Measurements from ENCODE around the gene HMCN2.

Gene HMCN2, protein sequence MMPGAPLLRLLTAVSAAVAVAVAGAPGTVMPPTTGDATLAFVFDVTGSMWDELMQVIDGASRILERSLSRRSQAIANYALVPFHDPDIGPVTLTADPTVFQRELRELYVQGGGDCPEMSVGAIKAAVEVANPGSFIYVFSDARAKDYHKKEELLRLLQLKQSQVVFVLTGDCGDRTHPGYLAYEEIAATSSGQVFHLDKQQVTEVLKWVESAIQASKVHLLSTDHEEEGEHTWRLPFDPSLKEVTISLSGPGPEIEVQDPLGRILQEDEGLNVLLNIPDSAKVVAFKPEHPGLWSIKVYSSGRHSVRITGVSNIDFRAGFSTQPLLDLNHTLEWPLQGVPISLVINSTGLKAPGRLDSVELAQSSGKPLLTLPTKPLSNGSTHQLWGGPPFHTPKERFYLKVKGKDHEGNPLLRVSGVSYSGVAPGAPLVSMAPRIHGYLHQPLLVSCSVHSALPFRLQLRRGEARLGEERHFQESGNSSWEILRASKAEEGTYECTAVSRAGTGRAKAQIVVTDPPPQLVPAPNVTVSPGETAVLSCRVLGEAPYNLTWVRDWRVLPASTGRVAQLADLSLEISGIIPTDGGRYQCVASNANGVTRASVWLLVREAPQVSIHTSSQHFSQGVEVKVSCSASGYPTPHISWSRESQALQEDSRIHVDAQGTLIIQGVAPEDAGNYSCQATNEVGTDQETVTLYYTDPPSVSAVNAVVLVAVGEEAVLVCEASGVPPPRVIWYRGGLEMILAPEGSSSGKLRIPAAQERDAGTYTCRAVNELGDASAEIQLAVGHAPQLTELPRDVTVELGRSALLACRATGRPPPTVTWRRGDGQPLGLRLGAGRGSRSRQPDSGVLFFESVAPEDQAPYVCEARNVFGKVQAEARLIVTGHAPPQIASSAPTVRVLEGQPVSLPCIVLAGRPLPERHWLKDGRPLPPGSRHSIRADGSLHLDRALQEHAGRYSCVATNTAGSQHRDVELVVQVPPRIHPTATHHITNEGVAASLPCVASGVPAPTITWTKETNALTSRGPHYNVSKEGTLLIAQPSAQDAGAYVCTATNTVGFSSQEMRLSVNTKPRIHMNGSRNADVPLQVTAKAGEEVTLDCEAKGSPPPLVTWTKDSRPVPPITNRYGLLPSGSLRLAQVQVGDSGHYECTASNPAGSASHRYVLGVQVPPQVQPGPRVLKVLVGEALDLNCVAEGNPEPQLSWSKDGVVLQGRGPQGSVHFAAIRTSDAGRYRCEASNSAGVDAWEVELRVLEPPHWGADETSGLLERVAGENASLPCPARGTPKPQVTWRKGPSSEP (N-terminal part only)

GRCh38 chr9:130265431-130266235, at the start of gene HMCN2:
Gene HMCN2, plus strand, starts transcription at chr9:130265760. Its CDS starts 119 bp downstream, at chr9:130265879.
- DNase-seq = no peak

DNA sequence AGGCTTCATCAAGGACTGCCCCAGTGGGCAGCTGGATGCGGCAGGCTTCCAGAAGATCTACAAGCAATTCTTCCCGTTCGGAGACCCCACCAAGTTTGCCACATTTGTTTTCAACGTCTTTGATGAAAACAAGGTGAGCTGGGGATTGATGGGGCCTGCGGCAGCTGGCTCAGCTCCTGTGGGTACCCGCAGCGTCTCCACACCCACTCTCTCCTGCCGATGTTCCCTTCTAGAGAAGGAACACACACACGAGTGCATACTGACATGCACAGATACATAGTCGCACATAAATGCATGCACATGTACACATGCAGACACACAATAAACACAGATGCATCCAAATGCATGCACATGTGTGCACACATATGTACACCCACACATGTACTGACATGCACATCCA, 47.7 kb upstream of the HMCN2 start:
- DNase-seq = no peak

GRCh38 chr9:130219661-130220096, 45.9 kb upstream of the HMCN2 start:
- DNase-seq = no peak

GRCh38 chr9:130220352-130220751, 45.2 kb upstream of the HMCN2 start:
- no peak for DNase-seq

GRCh38 chr9:130222833-130223232, 42.7 kb upstream of the HMCN2 start:
- no peak for DNase-seq

- DNase-seq = no peak
Measured at GRCh38 chr9:130225071-130225470, 40.5 kb upstream of the HMCN2 start.

DNA sequence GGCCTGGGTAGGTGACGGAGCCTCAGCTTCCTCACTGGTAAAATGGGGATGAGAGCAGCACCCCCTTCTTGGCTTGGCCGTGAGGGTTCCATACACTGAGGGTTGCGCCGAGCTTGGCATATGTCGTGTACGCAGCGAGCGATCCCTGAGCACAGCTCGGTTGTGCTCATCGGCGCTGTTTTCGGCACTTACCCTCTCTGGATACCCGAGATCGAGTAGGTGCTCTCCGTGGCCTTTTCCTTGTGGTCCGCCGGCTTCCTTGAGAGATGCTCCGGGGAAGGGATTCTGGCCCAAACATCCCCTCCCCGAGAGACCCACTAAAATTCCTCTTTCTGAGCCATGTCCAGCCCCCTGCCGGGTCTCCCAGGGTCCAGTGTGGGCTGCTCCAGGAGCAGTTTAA, 40.0 kb upstream of the HMCN2 start:
- no peak for DNase-seq

GRCh38 chr9:130226112-130226511, 39.4 kb upstream of the HMCN2 start:
- DNase-seq = no peak

DNA sequence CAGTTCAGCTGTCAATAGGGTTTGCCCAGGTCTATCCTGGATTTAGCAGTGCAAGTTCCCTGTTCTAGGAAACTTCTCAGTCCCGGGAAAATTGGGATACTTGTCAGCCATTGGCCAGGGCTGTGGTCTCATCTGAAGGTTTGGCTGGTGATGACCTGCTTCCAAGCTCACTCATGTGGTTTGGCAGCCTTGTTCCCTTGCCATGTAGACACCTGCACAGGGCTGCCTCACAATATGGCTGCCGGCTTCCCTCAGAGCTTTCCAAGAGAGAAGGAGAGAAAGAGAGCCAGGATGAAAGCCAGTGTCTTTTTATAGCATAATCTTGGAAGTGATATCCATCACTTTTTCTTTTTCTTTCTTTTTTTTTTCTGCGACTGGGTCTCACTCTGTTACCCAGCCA, 37.7 kb upstream of the HMCN2 start:
- no peak for DNase-seq

DNA sequence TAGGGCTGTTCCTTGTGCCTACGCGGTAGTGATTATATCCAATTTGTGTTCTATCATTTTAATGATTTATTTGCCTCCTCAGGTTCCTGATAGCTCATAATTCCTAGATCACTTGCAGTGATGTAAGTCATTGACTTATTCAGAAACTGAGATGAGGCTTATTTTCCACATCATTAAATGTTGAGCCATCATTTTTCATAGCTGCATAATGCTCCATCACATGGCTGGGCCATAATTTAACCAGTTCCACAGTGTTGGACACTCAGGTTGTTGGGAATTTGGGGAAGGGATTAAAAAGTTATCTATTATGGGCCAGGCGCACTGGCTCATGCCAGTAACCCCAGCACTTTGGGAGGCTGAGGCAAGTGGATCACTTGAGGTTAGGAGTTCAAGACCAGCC, 35.8 kb upstream of the HMCN2 start:
- no peak for DNase-seq

DNA sequence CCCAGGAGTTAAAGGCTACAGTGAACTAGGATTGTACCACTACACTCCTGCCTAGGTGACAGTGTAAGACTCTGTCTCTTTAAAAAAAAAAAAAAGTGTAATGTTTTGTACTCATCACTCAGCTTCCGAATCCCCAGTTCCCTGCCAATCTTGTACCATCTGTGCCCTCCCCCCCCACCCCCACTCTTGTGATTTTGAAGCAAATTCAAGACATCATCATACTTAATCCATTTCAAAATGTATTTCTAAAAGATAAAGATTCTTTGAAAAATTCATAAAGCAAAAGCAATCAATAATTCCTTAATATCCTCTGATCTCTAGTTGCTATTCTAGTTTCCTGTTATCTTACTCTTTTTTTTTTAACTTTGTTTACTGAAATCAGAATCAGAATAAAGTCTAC, 34.9 kb upstream of the HMCN2 start:
- no peak for DNase-seq

GRCh38 chr9:130232899-130233586, 32.5 kb upstream of the HMCN2 start:
- DNase-seq = no peak

DNA sequence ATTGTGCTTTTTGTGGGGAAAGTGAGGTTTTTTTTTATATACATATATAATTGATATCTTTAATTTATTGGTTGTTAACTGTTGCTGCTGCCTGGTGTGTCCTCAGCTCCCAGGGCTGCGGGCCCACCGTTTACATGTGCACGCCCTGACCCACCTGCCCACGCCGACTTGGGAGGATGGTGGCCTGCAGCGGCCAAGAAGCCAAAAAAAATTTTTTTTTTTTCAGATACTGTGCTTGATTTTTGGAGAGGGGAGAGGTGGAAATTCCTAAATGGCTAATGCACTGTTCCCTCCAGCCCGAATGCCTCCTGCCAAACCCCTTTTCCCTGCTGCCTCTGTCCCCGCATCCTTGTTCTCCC, 32.0 kb upstream of the HMCN2 start:
- no peak for DNase-seq

DNA sequence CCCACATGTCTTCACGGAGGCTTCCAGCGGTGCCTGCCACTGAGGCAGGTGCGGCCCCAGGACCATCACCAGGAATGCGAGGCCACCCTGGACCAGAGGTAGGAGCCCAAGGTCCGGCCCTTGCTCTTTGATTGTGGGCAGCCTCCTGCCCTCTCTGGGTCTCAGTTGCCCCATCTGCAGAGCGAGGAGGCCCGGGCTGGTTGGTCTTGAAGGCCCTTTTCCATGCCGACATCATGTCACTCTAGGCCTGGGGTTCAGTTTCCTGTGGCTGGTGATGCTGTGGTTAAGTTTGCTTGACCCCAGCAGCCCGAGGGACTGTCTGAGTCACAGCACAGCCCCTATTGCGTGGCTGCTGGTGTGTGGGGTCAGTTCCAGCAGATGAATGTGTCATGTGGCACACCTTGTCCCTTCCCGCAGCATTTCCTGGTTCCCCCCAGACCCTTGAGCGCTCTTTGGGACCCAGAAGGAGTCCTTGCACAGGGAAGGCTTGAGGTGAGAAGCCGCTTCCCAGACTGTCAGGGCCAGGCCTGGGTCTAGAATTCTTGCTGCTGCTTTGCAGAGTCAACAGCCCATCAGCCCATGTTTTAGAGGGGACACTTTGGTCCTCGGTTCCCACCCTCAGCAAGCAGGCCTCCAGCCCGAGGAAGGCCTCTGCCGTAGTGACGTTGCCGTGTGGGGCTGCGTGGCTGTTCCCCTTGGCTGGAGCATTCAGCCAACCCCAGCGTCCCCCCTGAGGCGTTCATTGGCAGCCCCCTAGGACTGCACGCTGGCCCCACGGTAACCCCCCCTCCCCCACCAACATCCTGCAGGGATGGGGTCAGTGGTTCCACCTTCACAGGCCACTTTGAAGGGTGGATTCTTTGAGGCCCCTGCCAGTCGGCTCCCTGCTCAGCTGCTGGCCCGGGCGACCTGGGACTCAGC, 31.0 kb upstream of the HMCN2 start:
- no peak for DNase-seq

DNA sequence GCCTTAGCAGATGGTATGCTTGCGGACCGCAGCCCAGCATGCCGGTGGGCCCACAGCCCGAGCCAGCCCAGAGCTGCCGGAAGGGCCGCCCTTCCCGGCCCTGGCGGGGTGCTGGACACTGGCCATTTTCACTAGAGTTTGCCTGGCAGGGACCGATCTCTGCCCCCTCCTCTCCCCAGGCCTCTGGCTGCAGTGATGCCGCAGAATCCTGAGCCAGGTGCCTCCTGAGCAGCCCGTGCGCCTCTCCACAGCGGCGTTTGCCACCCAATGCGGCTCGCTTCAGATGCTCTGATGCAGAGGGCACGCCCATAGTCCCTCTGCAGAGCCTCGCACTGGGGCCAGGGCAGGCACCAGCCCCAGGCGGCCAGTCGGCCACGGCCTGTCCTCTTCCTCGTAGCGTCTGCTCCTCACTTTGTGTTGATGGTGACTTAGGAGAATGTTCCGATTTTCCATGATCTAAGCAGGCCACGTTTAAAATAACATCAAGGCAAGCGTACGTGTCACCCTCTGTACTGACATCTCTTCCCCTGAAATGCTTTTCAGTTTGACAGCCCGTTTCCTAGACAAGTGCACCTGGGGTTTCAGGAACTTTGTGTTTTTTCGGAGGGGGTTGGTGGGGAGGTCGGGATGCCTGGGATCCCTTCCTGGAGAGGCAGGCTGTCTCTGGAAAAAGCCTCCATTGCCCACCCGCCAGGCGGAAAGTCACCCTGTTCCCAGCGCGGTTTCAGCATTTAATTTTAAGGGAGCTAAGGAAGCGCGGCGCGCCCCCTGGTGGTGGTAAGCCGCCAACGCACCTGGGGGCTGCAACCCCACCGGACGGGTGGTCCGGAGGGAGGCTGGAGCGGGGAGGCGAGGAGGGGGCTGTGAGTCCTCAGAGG, 29.8 kb upstream of the HMCN2 start:
- DNase-seq = peak; percentile 42

GRCh38 chr9:130236436-130236985, 29.0 kb upstream of the HMCN2 start:
- DNase-seq = no peak

DNA sequence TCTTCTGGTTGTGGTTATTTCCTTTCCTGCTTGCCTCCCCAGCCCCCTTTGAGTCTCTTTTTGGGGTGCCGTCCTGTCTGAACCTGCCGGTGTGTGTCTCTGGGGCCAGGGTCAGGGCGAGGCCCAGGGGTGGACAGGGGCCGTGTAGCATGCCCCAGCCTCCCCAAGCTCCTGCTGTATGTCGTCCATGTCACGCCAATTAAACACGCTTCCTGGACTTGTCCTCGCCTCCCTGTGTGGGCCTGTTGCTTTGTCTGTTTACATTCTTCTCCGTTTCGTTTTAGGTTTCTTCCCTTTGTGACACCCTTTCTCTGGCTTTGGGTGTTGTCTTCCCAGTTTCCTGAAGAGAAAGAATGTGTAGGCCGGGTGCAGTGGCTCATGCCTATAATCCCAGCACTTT, 28.5 kb upstream of the HMCN2 start:
- no peak for DNase-seq

DNA sequence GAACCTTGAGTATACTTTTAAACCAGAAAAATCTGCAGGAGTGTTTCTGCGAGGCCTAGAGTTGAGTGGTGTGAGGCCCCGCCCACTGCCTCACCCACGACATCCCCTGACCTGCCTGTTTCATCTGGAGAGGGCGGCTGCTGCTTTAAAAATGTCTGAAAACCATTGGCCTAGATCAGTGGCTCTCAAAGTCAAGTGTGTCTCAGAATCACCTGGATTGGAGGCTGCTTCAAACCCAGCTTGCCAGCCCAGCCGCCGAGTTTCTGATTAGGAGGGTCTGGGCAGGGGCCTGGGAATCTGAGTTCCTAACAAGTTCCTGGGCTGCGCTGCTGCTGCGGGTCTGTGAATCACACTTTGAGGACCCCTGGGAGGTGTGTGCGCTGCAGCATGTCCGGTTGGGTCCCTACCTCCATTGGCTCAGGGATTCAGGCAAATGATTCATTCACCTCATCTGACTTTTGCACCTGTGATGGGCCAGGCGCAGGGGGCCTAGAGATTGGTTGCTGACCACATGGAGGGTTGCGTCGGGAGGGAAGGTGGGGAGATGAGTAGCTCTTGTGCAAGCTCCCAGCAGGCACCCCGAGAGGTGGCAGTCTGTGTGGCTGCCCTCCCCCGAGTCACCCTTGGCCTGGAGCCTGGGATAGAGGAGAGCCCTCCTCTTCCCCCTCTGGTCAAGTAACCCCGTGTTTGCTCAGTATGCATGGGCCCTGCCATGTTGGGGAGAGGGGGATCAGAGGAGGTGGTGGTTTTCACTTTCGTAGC, 27.6 kb upstream of the HMCN2 start:
- peak; percentile 53 for DNase-seq

DNA sequence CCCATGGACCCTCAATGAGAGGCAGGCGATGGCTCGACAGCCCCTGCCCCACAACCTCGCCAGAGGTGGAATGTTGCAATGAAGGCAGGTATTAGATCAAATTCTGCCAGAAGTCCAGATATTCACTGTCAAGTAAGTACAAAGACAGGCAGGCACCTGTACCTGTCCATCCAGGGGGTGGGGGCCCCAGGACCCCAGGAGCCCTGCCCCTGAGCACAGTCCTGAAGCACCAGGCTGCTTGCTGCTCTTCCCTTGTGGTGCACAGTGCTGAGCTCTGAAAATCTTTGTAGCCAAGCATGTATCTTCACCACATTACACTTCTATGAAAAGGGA, 26.2 kb upstream of the HMCN2 start:
- DNase-seq = no peak

Data from NCI-H2029 (cell line).